Neural cell (in vitro differentiated cells): Measurements from ENCODE around the gene RPL27A.

ENCODE experiments used
- EZH2 ChIP-seq: fragments of 200-600, 300-800 bp; shearing (Covaris generic), sonication (generic); IDR thresholded peaks from 2 replicates; pipeline ENCODE4 v1.6.1; 2014; ENCODE audit warnings: antibody characterized with exemption, low read length, borderline replicate concordance, mild to moderate bottlenecking; ENCODE audit not compliant: insufficient read depth, poor library complexity, severe bottlenecking
- TF ChIP-seq, protein P1 (sequence below): IDR thresholded peaks from 2 replicates; pipeline ENCODE4 v1.6.1; 2012; ENCODE audit warnings: borderline replicate concordance
- TF ChIP-seq, protein P2 (sequence below): fragments of 450-650 bp; IDR thresholded peaks from 2 replicates; pipeline ENCODE4 v1.5.1; 2014; ENCODE audit warnings: antibody characterized with exemption, mild to moderate bottlenecking, moderate library complexity; ENCODE audit not compliant: poor library complexity, severe bottlenecking

DNA sequence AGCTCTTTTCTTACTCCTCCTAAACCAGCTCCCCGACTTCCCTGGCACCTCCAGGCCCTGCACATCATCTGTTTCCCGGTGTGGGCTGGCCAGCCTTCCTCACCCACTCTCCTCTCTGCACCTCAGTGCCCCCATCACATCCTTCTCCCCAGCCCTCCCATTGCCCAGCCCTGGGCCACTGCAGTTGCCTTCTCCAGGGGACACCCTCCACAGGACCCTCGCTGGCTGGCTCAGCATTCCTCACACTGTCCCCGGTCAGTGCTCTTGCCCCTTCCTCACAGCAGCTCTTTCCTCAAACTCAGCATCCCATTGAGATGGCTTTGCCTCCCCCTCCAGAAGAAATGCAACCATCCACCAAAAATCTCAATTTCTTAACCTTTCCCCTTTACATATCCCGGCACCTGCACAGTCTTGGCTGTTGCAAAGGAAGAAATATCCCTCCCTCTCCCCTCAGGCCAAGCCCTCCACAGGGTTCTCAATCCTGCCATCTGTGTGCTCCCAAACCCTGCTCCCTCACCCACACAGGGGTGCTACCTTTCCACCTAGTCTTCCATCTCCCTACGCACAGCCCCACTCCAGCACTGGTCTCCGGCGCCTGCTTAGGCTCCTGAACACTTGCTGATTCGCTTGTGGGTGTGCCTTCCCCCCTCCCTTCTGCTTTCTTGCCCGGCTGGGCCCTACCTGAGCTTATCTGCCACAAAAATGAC lies 19.5 kb downstream of the RPL27A start:
- TF ChIP-seq, protein P1, sequence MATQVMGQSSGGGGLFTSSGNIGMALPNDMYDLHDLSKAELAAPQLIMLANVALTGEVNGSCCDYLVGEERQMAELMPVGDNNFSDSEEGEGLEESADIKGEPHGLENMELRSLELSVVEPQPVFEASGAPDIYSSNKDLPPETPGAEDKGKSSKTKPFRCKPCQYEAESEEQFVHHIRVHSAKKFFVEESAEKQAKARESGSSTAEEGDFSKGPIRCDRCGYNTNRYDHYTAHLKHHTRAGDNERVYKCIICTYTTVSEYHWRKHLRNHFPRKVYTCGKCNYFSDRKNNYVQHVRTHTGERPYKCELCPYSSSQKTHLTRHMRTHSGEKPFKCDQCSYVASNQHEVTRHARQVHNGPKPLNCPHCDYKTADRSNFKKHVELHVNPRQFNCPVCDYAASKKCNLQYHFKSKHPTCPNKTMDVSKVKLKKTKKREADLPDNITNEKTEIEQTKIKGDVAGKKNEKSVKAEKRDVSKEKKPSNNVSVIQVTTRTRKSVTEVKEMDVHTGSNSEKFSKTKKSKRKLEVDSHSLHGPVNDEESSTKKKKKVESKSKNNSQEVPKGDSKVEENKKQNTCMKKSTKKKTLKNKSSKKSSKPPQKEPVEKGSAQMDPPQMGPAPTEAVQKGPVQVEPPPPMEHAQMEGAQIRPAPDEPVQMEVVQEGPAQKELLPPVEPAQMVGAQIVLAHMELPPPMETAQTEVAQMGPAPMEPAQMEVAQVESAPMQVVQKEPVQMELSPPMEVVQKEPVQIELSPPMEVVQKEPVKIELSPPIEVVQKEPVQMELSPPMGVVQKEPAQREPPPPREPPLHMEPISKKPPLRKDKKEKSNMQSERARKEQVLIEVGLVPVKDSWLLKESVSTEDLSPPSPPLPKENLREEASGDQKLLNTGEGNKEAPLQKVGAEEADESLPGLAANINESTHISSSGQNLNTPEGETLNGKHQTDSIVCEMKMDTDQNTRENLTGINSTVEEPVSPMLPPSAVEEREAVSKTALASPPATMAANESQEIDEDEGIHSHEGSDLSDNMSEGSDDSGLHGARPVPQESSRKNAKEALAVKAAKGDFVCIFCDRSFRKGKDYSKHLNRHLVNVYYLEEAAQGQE = no peak
- no peak for TF ChIP-seq EZH2
- TF ChIP-seq, protein P2, sequence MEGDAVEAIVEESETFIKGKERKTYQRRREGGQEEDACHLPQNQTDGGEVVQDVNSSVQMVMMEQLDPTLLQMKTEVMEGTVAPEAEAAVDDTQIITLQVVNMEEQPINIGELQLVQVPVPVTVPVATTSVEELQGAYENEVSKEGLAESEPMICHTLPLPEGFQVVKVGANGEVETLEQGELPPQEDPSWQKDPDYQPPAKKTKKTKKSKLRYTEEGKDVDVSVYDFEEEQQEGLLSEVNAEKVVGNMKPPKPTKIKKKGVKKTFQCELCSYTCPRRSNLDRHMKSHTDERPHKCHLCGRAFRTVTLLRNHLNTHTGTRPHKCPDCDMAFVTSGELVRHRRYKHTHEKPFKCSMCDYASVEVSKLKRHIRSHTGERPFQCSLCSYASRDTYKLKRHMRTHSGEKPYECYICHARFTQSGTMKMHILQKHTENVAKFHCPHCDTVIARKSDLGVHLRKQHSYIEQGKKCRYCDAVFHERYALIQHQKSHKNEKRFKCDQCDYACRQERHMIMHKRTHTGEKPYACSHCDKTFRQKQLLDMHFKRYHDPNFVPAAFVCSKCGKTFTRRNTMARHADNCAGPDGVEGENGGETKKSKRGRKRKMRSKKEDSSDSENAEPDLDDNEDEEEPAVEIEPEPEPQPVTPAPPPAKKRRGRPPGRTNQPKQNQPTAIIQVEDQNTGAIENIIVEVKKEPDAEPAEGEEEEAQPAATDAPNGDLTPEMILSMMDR = no peak
